ENCODE data around the gene PDZRN3. TPM values are rescaled to one million over a fixed set of nuclear protein-coding genes. Genes with fewer than 3 reads are reported as not detected.

The PDZRN3 gene
- polyA plus RNA-seq, 2 of the 4 experiments (the other 2 are of a cell fraction): not detected

DNA sequence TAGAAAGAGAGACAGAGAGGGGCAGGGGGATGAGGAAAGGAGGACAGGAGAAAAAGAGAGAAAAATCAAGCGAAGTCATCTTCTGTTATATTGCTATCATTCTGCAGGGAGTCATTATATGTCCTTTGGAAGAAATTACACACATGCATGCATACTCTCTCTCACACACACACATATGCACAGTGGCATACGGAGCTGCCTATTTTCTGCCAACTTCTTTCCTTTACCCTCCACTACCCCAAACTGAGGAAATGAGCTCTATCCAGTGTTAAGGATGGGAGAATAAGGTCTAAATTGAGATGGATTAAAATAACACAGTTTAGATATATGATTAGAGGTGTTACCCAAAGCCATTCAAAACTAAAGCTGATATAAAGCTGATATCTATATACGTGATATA lies 48.8 kb downstream of the PDZRN3 start:
- Histone ChIP-seq H3K4me1 (no peaks in the 10 kb centered on the region), H3K9me3 (no peaks in the 10 kb centered on the region), H3K4me2 (no peak overlapping the region), H3K4me3 (no peak overlapping the region), H3K27ac (no peak overlapping the region)
- POLR2A ChIA-PET: no interaction called here
- FAIRE-seq (no peak), ATAC-seq (no peak), DNase-seq (ENCODE audit: low read depth in 1 of 2, low spot score in 1 of 2) (no peak)
- CTCF ChIA-PET: no interaction called here
- WGBS (ENCODE audit: missing lambda C conversion rate): 2% methylated on average over 3 of the region's 3 CpGs
- no peak for TF ChIP-seq JUN (IDR thresholded peaks at IDR 0.05)
- TF ChIP-seq MAZ (IDR thresholded peaks at IDR 0.05; ENCODE audit: borderline replicate concordance, low read depth, low read length): no peak
- TF ChIP-seq FOXS1 (CRISPR knock-in tag; IDR thresholded peaks at IDR 0.05): no peak
- TF ChIP-seq, protein P1, sequence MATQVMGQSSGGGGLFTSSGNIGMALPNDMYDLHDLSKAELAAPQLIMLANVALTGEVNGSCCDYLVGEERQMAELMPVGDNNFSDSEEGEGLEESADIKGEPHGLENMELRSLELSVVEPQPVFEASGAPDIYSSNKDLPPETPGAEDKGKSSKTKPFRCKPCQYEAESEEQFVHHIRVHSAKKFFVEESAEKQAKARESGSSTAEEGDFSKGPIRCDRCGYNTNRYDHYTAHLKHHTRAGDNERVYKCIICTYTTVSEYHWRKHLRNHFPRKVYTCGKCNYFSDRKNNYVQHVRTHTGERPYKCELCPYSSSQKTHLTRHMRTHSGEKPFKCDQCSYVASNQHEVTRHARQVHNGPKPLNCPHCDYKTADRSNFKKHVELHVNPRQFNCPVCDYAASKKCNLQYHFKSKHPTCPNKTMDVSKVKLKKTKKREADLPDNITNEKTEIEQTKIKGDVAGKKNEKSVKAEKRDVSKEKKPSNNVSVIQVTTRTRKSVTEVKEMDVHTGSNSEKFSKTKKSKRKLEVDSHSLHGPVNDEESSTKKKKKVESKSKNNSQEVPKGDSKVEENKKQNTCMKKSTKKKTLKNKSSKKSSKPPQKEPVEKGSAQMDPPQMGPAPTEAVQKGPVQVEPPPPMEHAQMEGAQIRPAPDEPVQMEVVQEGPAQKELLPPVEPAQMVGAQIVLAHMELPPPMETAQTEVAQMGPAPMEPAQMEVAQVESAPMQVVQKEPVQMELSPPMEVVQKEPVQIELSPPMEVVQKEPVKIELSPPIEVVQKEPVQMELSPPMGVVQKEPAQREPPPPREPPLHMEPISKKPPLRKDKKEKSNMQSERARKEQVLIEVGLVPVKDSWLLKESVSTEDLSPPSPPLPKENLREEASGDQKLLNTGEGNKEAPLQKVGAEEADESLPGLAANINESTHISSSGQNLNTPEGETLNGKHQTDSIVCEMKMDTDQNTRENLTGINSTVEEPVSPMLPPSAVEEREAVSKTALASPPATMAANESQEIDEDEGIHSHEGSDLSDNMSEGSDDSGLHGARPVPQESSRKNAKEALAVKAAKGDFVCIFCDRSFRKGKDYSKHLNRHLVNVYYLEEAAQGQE (IDR thresholded peaks at IDR 0.05): no peak
- no peak for TF ChIP-seq CEBPB (IDR thresholded peaks at IDR 0.05)
- TF ChIP-seq, protein P2, sequence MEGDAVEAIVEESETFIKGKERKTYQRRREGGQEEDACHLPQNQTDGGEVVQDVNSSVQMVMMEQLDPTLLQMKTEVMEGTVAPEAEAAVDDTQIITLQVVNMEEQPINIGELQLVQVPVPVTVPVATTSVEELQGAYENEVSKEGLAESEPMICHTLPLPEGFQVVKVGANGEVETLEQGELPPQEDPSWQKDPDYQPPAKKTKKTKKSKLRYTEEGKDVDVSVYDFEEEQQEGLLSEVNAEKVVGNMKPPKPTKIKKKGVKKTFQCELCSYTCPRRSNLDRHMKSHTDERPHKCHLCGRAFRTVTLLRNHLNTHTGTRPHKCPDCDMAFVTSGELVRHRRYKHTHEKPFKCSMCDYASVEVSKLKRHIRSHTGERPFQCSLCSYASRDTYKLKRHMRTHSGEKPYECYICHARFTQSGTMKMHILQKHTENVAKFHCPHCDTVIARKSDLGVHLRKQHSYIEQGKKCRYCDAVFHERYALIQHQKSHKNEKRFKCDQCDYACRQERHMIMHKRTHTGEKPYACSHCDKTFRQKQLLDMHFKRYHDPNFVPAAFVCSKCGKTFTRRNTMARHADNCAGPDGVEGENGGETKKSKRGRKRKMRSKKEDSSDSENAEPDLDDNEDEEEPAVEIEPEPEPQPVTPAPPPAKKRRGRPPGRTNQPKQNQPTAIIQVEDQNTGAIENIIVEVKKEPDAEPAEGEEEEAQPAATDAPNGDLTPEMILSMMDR (IDR thresholded peaks at IDR 0.05): no peak
- no peak for TF ChIP-seq CBX8 (IDR thresholded peaks at IDR 0.05)

DNA sequence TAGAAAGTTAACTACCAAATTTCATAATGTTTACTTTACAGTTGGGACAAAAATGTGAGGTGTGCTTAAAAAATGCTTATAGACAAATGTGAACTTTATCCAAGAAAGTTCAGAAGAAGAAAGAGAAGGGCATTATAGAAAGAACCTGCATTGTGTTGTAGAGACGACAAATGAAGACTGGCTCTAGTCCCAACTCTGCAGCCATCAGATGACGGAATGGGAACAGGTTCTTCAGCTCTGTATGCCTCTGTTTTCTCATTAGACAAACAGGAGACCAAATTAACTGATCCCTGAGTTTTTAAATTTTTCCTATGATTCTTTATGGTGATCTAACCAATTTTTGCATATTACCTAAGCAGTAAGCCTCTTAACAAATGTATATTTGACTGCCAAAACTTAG lies 49.2 kb downstream of the PDZRN3 start:
- no peaks in the 10 kb centered on the region for H3K4me1 ChIP-seq
- 2% methylated on average over 2 of the region's 2 CpGs for WGBS (ENCODE audit: missing lambda C conversion rate)
- DNase-seq (ENCODE audit: low read depth in 1 of 2, low spot score in 1 of 2): no peak
- no peak for FAIRE-seq
- ChIA-PET CTCF (no interaction called here), POLR2A (no interaction called here)
- TF ChIP-seq ZC3H11A (IDR thresholded peaks at IDR 0.05): no peak
- TF ChIP-seq HOXB5 (CRISPR knock-in tag; IDR thresholded peaks at IDR 0.05): no peak
- TF ChIP-seq EHMT2 (IDR thresholded peaks at IDR 0.05; ENCODE audit: low read depth): no peak
- no peak for TF ChIP-seq MYC (IDR thresholded peaks at IDR 0.05; ENCODE audit: borderline replicate concordance, low read length)
- H3K4me3 ChIP-seq: no peak overlapping the region
- H3K4me2 ChIP-seq: no peak overlapping the region
- no peak for ATAC-seq
- H3K9me3 ChIP-seq: no peaks in the 10 kb centered on the region
- H3K27ac ChIP-seq: no peak overlapping the region

DNA sequence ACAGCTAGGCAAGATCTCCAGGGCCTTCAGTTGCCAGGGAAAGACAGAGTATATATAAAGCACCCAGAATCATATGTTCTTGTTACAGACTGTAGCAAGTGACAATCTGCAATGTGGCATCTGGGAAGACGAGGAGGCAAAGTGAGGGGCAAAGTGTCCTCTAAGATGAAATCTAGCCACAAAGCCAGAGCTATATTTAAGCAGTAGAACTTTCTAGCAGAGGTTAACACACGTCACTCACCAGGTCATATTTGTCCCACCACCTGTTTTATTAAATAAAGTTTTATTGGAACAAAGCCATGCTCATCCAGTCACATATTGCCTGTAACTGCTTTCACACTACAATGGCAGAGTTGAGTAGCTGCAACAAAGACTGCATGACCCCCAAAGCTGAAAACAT lies 51.5 kb downstream of the PDZRN3 start:
- Histone ChIP-seq H3K9me3 (no peaks in the 10 kb centered on the region), H3K4me1 (no peaks in the 10 kb centered on the region), H3K4me2 (no peak overlapping the region), H3K27ac (no peak overlapping the region), H3K4me3 (no peak overlapping the region)
- ATAC-seq: no peak
- no peak for DNase-seq (ENCODE audit: low read depth in 1 of 2, low spot score in 1 of 2)
- no peak for FAIRE-seq
- 5% methylated on average over 2 of the region's 2 CpGs for WGBS (ENCODE audit: missing lambda C conversion rate)
- ChIA-PET POLR2A (no interaction called here), CTCF (no interaction called here)
- no peak for TF ChIP-seq HEYL (CRISPR knock-in tag; IDR thresholded peaks at IDR 0.05)

DNA sequence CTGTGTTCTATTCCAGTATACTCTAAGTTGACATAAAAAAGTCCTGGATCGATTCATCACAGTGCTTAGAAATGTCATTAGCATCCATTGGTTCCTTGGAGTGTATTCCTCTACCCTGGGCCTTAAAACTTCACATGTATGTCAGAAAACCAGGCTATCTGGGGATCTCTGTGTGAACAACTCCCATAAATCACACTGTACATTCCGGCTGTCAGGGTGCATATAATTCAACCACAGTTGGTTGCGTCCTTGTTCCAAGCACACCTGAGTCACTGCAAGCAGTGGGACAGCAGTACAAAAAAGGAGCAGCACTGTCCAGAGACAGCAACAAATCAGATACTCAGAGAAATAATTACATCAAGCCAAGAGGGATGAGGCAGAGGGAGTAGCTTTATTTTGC lies 52.4 kb downstream of the PDZRN3 start:
- ChIA-PET POLR2A (no interaction called here), CTCF (no interaction called here)
- no peak for DNase-seq (ENCODE audit: low read depth in 1 of 2, low spot score in 1 of 2)
- no peak overlapping the region for H3K4me3 ChIP-seq
- no peak for FAIRE-seq
- WGBS (ENCODE audit: missing lambda C conversion rate): 17% methylated on average over 3 of the region's 3 CpGs
- no peak for ATAC-seq
- no peak overlapping the region for H3K27ac ChIP-seq
- no peak overlapping the region for H3K4me2 ChIP-seq
- no peaks in the 10 kb centered on the region for H3K9me3 ChIP-seq
- TF ChIP-seq PHF8 (IDR thresholded peaks at IDR 0.05; ENCODE audit: borderline replicate concordance, low read depth) (no peak), CBX8 (IDR thresholded peaks at IDR 0.05) (no peak), HOXB5 (CRISPR knock-in tag; IDR thresholded peaks at IDR 0.05) (no peak), KDM5A (IDR thresholded peaks at IDR 0.05) (no peak)
- TF ChIP-seq, protein P1 (IDR thresholded peaks at IDR 0.05): no peak
- no peaks in the 10 kb centered on the region for H3K4me1 ChIP-seq
